ENCODE results near the gene REC114.
"Not testable (repeated sequence)": the region's sequence is repeated elsewhere in the genome, so short reads cannot be mapped to it uniquely, and the experiment has no call there.

Gene REC114

GRCh38 chr15:73567020-73567419, 124.1 kb downstream of the REC114 start:
- Histone ChIP-seq H3K4me1 (ENCODE audit: insufficient read depth, low read length) (no peaks in the 10 kb centered on the region), H3K9me3 (ENCODE audit: insufficient read depth, low read depth, low read length) (no peaks in the 10 kb centered on the region), H3K9ac (ENCODE audit: low read depth, low read length) (no peak overlapping the region), H3K4me3 (ENCODE audit: low read length) (no peak overlapping the region), H3K36me3 (ENCODE audit: insufficient read depth, low read depth, low read length) (peaks cover 96% of the 10 kb centered on the region), H3K27ac (ENCODE audit: low read length) (no peak overlapping the region), H3K27me3 (ENCODE audit: insufficient read depth, low read length) (no peaks in the 10 kb centered on the region)

- Histone ChIP-seq H3K9me3 (ENCODE audit: insufficient read depth, low read depth, low read length) (no peaks in the 10 kb centered on the region), H3K36me3 (ENCODE audit: insufficient read depth, low read depth, low read length) (peaks cover 96% of the 10 kb centered on the region), H3K27ac (ENCODE audit: low read length) (no peak overlapping the region)
Measured at GRCh38 chr15:73568564-73569280, 125.8 kb downstream of the REC114 start.

GRCh38 chr15:73569361-73569760, 126.4 kb downstream of the REC114 start:
- Histone ChIP-seq H3K9ac (ENCODE audit: low read depth, low read length) (no peak overlapping the region), H3K4me3 (ENCODE audit: low read length) (no peak overlapping the region), H3K27ac (ENCODE audit: low read length) (no peak overlapping the region), H3K9me3 (ENCODE audit: insufficient read depth, low read depth, low read length) (no peaks in the 10 kb centered on the region), H3K27me3 (ENCODE audit: insufficient read depth, low read length) (no peaks in the 10 kb centered on the region), H3K4me1 (ENCODE audit: insufficient read depth, low read length) (no peaks in the 10 kb centered on the region), H3K36me3 (ENCODE audit: insufficient read depth, low read depth, low read length) (peaks cover 96% of the 10 kb centered on the region)

More at GRCh38 chr15:73568564-73569280, 125.8 kb downstream of the REC114 start:
- H3K27me3 ChIP-seq (ENCODE audit: insufficient read depth, low read length): no peaks in the 10 kb centered on the region
- H3K9ac ChIP-seq (ENCODE audit: low read depth, low read length): no peak overlapping the region
- no peaks in the 10 kb centered on the region for H3K4me1 ChIP-seq (ENCODE audit: insufficient read depth, low read length)
- H3K4me3 ChIP-seq (ENCODE audit: low read length): no peak overlapping the region

- no peaks in the 10 kb centered on the region for H3K27me3 ChIP-seq (ENCODE audit: insufficient read depth, low read length)
- no peaks in the 10 kb centered on the region for H3K4me1 ChIP-seq (ENCODE audit: insufficient read depth, low read length)
- no peak overlapping the region for H3K4me3 ChIP-seq (ENCODE audit: low read length)
- no peaks in the 10 kb centered on the region for H3K9me3 ChIP-seq (ENCODE audit: insufficient read depth, low read depth, low read length)
- peaks cover 92% of the 10 kb centered on the region for H3K36me3 ChIP-seq (ENCODE audit: insufficient read depth, low read depth, low read length)
- no peak overlapping the region for H3K27ac ChIP-seq (ENCODE audit: low read length)
- H3K9ac ChIP-seq (ENCODE audit: low read depth, low read length): no peak overlapping the region
Measured at GRCh38 chr15:73570355-73571032, 127.5 kb downstream of the REC114 start.

GRCh38 chr15:73571346-73571745, 128.4 kb downstream of the REC114 start:
- H3K27ac ChIP-seq (ENCODE audit: low read length): no peak overlapping the region
- H3K27me3 ChIP-seq (ENCODE audit: insufficient read depth, low read length): no peaks in the 10 kb centered on the region
- H3K4me1 ChIP-seq (ENCODE audit: insufficient read depth, low read length): no peaks in the 10 kb centered on the region
- H3K36me3 ChIP-seq (ENCODE audit: insufficient read depth, low read depth, low read length): peaks cover 88% of the 10 kb centered on the region
- H3K9me3 ChIP-seq (ENCODE audit: insufficient read depth, low read depth, low read length): no peaks in the 10 kb centered on the region
- H3K4me3 ChIP-seq (ENCODE audit: low read length): no peak overlapping the region
- no peak overlapping the region for H3K9ac ChIP-seq (ENCODE audit: low read depth, low read length)

GRCh38 chr15:73572296-73572695, 129.3 kb downstream of the REC114 start:
- H3K9ac ChIP-seq (ENCODE audit: low read depth, low read length): no peak overlapping the region
- H3K27ac ChIP-seq (ENCODE audit: low read length): no peak overlapping the region
- H3K27me3 ChIP-seq (ENCODE audit: insufficient read depth, low read length): no peaks in the 10 kb centered on the region
- H3K9me3 ChIP-seq (ENCODE audit: insufficient read depth, low read depth, low read length): no peaks in the 10 kb centered on the region
- peaks cover 79% of the 10 kb centered on the region for H3K36me3 ChIP-seq (ENCODE audit: insufficient read depth, low read depth, low read length)
- H3K4me1 ChIP-seq (ENCODE audit: insufficient read depth, low read length): no peaks in the 10 kb centered on the region
- H3K4me3 ChIP-seq (ENCODE audit: low read length): no peak overlapping the region

- Histone ChIP-seq H3K27me3 (ENCODE audit: insufficient read depth, low read length) (no peaks in the 10 kb centered on the region), H3K4me3 (ENCODE audit: low read length) (no peak overlapping the region), H3K27ac (ENCODE audit: low read length) (no peak overlapping the region), H3K9ac (ENCODE audit: low read depth, low read length) (no peak overlapping the region), H3K9me3 (ENCODE audit: insufficient read depth, low read depth, low read length) (no peaks in the 10 kb centered on the region), H3K4me1 (ENCODE audit: insufficient read depth, low read length) (no peaks in the 10 kb centered on the region), H3K36me3 (ENCODE audit: insufficient read depth, low read depth, low read length) (peaks cover 75% of the 10 kb centered on the region)
Measured at GRCh38 chr15:73573037-73573436, 130.1 kb downstream of the REC114 start.

GRCh38 chr15:73573572-73573971, 130.6 kb downstream of the REC114 start:
- Histone ChIP-seq H3K36me3 (ENCODE audit: insufficient read depth, low read depth, low read length) (peaks cover 74% of the 10 kb centered on the region), H3K4me1 (ENCODE audit: insufficient read depth, low read length) (no peaks in the 10 kb centered on the region), H3K27ac (ENCODE audit: low read length) (no peak overlapping the region), H3K9me3 (ENCODE audit: insufficient read depth, low read depth, low read length) (no peaks in the 10 kb centered on the region), H3K9ac (ENCODE audit: low read depth, low read length) (no peak overlapping the region), H3K4me3 (ENCODE audit: low read length) (no peak overlapping the region), H3K27me3 (ENCODE audit: insufficient read depth, low read length) (no peaks in the 10 kb centered on the region)

- Histone ChIP-seq H3K36me3 (ENCODE audit: insufficient read depth, low read depth, low read length) (peaks cover 61% of the 10 kb centered on the region), H3K4me1 (ENCODE audit: insufficient read depth, low read length) (no peaks in the 10 kb centered on the region)
Measured at GRCh38 chr15:73575636-73576247, 132.8 kb downstream of the REC114 start.

GRCh38 chr15:73577593-73577992, 134.6 kb downstream of the REC114 start:
- H3K36me3 ChIP-seq (ENCODE audit: insufficient read depth, low read depth, low read length): peaks cover 55% of the 10 kb centered on the region
- H3K27me3 ChIP-seq (ENCODE audit: insufficient read depth, low read length); H3K27ac ChIP-seq (ENCODE audit: low read length): not testable (repeated sequence)

More at GRCh38 chr15:73575636-73576247, 132.8 kb downstream of the REC114 start:
- H3K4me3 ChIP-seq (ENCODE audit: low read length): no peak overlapping the region
- no peak overlapping the region for H3K27ac ChIP-seq (ENCODE audit: low read length)
- H3K9ac ChIP-seq (ENCODE audit: low read depth, low read length): no peak overlapping the region
- no peaks in the 10 kb centered on the region for H3K9me3 ChIP-seq (ENCODE audit: insufficient read depth, low read depth, low read length)
- no peaks in the 10 kb centered on the region for H3K27me3 ChIP-seq (ENCODE audit: insufficient read depth, low read length)

GRCh38 chr15:73578026-73578425, 135.1 kb downstream of the REC114 start:
- Histone ChIP-seq H3K27me3 (ENCODE audit: insufficient read depth, low read length) (no peaks in the 10 kb centered on the region), H3K4me1 (ENCODE audit: insufficient read depth, low read length) (no peaks in the 10 kb centered on the region), H3K27ac (ENCODE audit: low read length) (no peak overlapping the region), H3K4me3 (ENCODE audit: low read length) (no peak overlapping the region), H3K9ac (ENCODE audit: low read depth, low read length) (no peak overlapping the region), H3K9me3 (ENCODE audit: insufficient read depth, low read depth, low read length) (no peaks in the 10 kb centered on the region), H3K36me3 (ENCODE audit: insufficient read depth, low read depth, low read length) (peaks cover 55% of the 10 kb centered on the region)

More at GRCh38 chr15:73577593-73577992, 134.6 kb downstream of the REC114 start:
- H3K4me1 ChIP-seq (ENCODE audit: insufficient read depth, low read length); H3K4me3 ChIP-seq (ENCODE audit: low read length); H3K9me3 ChIP-seq (ENCODE audit: insufficient read depth, low read depth, low read length); H3K9ac ChIP-seq (ENCODE audit: low read depth, low read length): not testable (repeated sequence)
